H1 (cell line): ENCODE measurements around the gene DISP3. TPM values are rescaled to one million over a fixed set of nuclear protein-coding genes. Genes with fewer than 3 reads are reported as not detected.

Source experiments
- GABPA ChIP-seq: IDR thresholded peaks from 2 replicates; pipeline ENCODE4 v1.6.1; 2011; ENCODE audit warnings: mild to moderate bottlenecking, low read length, moderate library complexity, borderline replicate concordance; ENCODE audit not compliant: insufficient read depth
- HDAC2 ChIP-seq, 2 experiments: fragments of 300-600 bp in 1 of 2; sonication (generic) in 1 of 2; IDR thresholded peaks; 2 replicates each; pipeline ENCODE4 v1.6.1; 2011 to 2012; ENCODE audit warnings: low read depth in 2 of 2, low read length in 2 of 2, mild to moderate bottlenecking in 2 of 2, moderate library complexity in 2 of 2, borderline replicate concordance in 1 of 2, inconsistent platforms in 1 of 2
- polyA plus RNA-seq, 7 experiments: library from polyadenylated mRNA; depleted of rRNA in 3 of 7; stranded (reverse) in 5 of 7; unstranded in 2 of 7; fragments of >200 nt in 5 of 7; fragments of 200-250 nt in 2 of 7; gene quantifications; 1 replicate in 5 of 7; 2 replicates in 1 of 7; 4 replicates in 1 of 7; pipeline versions ENCODE4 v1.2.1 to v1.2.3, GENCODE V29; 2011 to 2013; ENCODE audit warnings: missing spikeins in 2 of 7, mixed read lengths in 2 of 7
- total RNA-seq: library from RNA; stranded (reverse); fragmentation: NEBNext Ultra II Directional; extraction: Animal tissue kit (Norgen Biotek cat#: 25700); gene quantifications from 2 replicates; pipeline ENCODE4 v1.2.1, GENCODE V29; 2021

DISP3 gene
- total and polyA plus RNA-seq, 2 of the 8 experiments (the other 6 are each of a cell fraction or from before 2014, with no cell fraction given): 3.4 to 4.6 TPM

DNA sequence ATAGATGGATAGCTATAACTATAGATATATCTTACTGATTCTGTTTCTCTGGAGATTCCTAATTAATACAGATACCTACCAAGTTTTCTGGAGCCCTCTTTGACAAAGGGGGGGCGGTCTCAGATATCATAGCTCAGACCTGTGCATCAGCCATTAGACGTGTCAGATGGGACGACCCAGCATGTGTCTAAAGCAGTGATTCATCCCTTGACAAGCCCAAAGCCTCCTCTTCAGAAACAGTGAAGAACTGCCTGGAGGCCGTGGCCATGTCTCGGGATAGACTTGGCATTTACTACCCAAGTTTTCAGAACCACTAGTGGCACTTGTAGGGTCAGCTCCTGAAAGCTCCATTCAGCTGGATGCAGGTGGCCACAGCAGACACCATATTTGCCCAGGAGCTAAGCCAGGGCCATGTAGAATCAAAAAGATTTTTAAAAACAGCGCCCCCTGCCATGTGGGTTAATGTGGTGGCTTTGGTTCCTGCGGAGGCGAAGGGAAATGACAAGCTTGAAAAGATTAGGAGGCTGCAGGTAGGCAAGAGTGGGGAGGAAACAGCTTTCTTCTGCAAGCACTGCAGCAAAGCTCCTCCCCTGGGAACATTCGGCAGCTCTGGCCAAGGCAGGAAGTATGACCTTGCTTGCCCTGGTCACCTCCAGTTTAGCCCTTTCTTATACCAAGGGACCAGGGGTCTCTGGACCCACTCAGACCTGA is 93.1 kb downstream of the DISP3 start (continued):
- TF ChIP-seq GABPA: peak; percentile 36; the same call in 1 of the 2 replicates
- peak in 1 of 2 experiments; percentile 52; a peak in 1 of 4 replicates for TF ChIP-seq HDAC2 (IDR thresholded peaks at IDR 0.05; ENCODE audit: borderline replicate concordance in 1 of 2, low read depth in 2 of 2, low read length in 2 of 2)
